ENCODE data around the gene CMTM5.
A peak's percentile ranks its signal among the peaks of the same experiment; 100 is the strongest.

The CMTM5 gene

GRCh38 chr14:23358042-23358441, 18.8 kb upstream of the CMTM5 start:
- no peak for DNase-seq (ENCODE audit: low spot score)

DNA sequence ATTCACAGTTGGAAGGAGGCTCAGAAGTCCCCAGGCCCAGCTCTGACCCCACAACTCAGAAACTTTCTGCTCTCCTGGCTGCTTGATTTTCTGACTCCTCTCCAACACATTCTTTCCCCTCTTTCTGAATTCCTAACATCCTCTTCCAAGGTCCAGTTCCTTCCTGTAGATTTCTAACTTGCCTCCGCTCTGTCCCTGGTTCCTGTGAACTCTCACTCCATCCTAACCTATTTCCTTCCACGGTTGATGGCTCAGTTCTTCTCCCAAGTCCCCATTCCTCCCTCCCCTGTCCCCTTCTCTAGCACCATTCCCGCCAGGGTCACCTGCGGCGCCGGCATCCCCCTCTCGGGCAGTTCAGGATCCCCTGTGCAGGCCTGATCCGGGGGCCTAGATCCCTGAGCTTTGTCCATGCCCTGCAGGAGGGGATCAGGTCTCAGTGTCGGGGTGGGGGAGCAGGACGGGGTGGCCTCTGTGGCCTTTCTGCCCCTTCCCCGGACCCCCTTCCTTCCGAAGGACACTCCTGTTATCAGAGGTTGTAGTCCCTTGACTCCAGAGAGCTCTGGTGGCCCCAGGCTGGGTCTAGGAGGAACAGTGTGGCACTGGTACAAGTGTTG, 18.2 kb upstream of the CMTM5 start:
- no peak for DNase-seq (ENCODE audit: low spot score)

GRCh38 chr14:23359167-23359626, 17.6 kb upstream of the CMTM5 start:
- no peak for DNase-seq (ENCODE audit: low spot score)

DNA sequence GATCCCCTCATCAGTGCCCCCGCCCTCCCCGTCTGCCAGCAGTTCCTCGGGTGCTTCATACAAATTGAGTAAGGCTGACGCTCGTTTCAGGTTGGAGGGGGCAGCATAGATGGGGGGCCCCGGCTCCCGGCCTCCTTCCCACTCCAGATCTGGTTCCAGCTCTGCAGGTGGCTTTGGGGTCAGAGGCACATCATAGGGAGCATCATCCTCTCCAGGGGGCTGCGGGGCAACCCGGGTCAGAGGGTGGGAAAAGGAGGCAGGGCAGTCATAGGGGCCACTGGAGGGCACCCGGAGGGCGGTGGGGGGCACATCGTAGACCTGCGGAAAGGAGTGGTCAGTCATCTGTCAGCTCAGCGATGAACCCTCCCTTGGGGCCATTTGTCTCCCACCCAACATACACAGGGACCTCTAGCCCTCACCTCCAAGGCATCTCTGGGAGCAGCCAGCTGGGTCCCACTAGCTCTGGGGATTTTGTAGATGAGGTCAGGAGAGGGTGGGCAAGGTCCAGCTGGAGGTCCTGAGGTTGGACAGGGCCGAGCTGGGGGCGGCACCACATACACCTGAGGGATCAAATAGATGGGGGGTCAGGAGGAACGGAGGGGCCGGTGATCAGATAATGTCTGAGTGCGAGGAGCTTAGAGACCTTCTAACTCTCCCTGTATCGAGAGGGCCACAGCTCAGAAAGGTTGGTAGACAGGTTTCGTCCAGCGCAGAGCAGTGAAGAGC, 17.0 kb upstream of the CMTM5 start:
- no peak for DNase-seq (ENCODE audit: low spot score)

DNA sequence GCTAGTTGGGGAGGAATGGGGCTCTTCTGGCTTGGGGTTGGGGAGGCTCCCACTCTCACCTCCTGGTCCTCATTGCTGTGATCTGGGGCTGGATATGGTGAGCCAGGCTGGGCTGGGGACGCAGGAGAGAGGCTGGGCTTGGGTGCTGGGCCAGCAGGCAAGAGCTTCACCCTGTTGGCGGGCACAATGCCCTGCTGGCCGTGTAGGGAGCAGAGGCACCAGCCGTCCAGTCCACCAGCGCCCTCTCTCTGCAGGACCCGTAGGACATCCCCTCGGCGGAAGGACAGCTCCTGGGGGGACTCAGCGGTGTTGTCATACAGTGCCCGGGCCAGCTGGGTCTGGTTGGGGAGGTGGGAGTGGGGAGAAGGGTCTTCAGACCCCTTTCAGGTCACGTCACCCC, 16.4 kb upstream of the CMTM5 start:
- no peak for DNase-seq (ENCODE audit: low spot score)

- DNase-seq (ENCODE audit: low spot score): no peak
These were observed 15.5 kb upstream of the CMTM5 start for GRCh38 chr14:23361320-23361719.

GRCh38 chr14:23361763-23362162, 15.1 kb upstream of the CMTM5 start:
- no peak for DNase-seq (ENCODE audit: low spot score)

- no peak for DNase-seq (ENCODE audit: low spot score)
These were observed 14.6 kb upstream of the CMTM5 start for GRCh38 chr14:23362200-23362599.

GRCh38 chr14:23364164-23365035, 12.4 kb upstream of the CMTM5 start:
- peak; percentile 60 for DNase-seq (ENCODE audit: low spot score)

DNA sequence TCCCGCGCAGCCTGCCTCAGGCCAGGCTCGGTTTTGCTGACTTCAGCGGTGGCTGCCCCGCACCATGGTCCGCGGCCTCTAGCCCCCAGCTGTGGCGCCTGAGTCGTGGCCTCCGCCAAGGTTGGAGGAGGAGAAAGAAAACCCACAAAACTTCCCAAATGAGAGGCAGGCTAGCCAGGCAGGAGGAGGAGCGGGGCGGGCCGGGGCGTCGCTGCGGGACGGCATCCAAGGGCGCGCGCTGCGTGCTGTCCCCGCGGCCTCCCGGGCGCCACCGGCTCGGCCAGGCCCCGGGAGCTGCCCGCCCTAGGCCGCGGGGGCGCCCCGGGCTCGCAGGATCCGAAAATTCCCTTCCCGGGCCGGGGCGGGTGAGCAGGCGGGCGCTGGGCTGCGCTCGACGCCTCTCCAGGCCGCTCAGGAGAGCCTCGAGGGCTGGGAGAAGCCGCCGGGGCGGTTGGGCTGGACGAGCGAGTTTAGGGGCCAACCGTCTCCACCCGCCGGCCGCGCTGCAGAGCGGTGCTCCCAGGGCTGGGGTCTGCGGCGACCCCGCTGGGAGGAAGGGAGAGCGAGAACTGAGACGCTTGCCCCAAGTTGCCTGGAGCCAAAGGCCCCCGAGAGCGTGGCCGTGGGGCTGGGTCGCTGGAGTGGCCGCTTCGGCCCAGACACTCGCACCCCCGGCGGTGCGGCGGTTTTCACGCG, 11.7 kb upstream of the CMTM5 start, which contains the start of gene EFS:
EFS (minus strand) TSS at position 137 of the 696 bp plus-strand sequence. CDS start 147 bp downstream, outside the sequence.
- DNase-seq (ENCODE audit: low spot score): no peak

DNA sequence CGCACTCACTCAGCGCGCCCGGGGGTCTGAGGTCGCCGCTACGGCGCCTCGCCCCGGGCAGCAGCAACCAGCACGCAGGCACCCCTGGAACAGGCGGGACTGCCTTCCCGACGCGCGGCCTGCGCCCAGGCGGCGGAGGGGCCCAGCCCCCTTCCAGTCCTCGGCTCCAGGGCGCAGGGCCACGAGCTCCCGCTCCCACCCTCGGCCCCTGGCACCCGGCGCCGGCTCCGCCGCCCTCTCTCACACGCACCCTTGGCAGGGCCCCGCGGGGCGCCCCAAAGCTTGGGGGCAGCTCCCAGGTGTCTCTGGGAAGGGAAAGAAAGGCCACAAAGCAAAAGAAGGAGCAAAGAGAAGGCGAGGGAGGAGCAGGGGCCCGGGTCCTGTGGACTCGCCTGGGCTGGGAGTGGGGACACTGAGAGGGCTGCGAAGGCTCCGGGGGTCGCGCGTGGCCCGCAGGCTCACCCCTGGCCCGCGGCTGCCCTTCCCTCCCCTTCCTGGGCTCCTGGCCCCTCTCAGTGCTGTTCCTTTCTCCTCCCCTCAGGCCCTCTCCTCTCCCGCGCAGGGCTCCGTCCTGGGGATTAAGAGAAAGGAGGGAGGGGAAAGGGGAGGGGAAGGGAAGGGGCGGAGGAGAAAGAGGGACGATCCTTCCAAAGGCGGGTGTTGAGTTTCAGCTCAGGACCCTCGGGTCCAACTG, 11.0 kb upstream of the CMTM5 start:
- DNase-seq (ENCODE audit: low spot score): peak; percentile 87

DNA sequence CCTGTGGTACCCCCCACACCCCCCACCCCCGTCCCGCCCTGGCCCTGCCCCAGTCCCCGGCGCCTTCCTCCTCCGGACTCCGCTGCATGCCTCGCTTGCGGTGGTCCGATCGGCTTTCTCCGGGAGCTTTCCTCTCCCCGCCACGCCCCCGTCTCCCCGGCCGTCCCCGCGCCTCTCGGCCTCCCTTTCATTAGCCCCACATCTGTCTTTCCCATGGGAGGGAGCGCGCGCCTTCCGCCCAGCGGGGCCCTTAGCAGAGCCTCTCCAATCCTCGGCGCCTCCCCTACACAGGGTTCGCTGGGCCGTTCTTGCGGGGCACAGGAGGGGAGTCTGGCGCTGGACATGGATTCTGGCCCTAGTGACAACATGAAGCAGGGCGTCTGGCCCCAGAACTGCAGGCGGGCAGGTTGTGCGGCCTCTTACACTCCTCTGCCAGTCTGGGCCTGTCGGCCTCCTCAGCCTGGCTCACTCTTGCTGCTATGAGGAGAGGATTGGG, 10.4 kb upstream of the CMTM5 start:
- peak; percentile 79 for DNase-seq (ENCODE audit: low spot score)

- DNase-seq (ENCODE audit: low spot score): no peak
These were observed 6.6 kb upstream of the CMTM5 start for GRCh38 chr14:23370221-23370620.

- DNase-seq (ENCODE audit: low spot score): no peak
These were observed 5.0 kb upstream of the CMTM5 start for GRCh38 chr14:23371865-23372264.

DNA sequence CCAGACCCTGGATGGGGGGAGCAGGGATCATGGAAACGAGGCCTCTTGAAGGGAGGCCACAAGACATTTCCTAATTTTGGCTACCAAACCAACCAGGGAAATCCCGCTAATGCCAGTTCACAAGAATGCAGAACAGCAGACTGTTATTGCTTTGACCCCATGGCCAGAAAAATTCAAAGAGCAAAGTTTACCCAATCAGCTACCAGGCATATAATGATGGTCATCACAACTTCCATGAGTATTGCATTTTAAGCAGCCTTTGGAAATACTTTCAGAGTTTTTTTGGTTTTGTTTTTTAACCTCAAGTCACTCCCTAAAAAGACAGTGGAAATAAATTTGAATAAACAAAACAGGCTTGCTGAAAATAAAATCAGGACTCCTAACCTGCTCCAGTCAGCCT, 4.3 kb upstream of the CMTM5 start, which contains the start of gene IL25:
IL25 (plus strand) TSS at position 301 of the 400 bp plus-strand sequence.
- no peak for DNase-seq (ENCODE audit: low spot score)

GRCh38 chr14:23373041-23373440, 3.8 kb upstream of the CMTM5 start:
- DNase-seq (ENCODE audit: low spot score): no peak

DNA sequence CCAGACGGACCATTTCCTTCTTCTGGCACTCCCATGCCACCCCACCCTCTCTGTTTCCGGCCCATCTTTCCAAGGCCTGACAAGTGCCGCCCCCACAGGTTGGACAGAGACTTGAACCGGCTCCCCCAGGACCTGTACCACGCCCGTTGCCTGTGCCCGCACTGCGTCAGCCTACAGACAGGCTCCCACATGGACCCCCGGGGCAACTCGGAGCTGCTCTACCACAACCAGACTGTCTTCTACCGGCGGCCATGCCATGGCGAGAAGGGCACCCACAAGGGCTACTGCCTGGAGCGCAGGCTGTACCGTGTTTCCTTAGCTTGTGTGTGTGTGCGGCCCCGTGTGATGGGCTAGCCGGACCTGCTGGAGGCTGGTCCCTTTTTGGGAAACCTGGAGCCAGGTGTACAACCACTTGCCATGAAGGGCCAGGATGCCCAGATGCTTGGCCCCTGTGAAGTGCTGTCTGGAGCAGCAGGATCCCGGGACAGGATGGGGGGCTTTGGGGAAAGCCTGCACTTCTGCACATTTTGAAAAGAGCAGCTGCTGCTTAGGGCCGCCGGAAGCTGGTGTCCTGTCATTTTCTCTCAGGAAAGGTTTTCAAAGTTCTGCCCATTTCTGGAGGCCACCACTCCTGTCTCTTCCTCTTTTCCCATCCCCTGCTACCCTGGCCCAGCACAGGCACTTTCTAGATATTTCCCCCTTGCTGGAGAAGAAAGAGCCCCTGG, 1.2 kb upstream of the CMTM5 start:
- DNase-seq (ENCODE audit: low spot score): no peak

- DNase-seq (ENCODE audit: low spot score): no peak
These were observed 328 bp downstream of the CMTM5 start for GRCh38 chr14:23377198-23377550.

- no peak for DNase-seq (ENCODE audit: low spot score)
These were observed 1.0 kb downstream of the CMTM5 start for GRCh38 chr14:23377573-23378563.
